DMS 273 (cell line): Measurements from ENCODE around the gene ZNG1A.
"Not testable (repeated sequence)": the region's sequence is repeated elsewhere in the genome, so short reads cannot be mapped to it uniquely, and the experiment has no call there.

Source experiments
- DNase-seq: peaks from one replicate; lab custom pipeline; 2025; ENCODE audit not compliant: unreplicated experiment; lab: John Stamatoyannopoulos, UW

ZNG1A gene

GRCh38 chr9:178970-179383, at the start of gene ZNG1A:
Gene ZNG1A (minus strand): TSS chr9:179056. CDS start chr9:178969, 87 bp downstream.
- DNase-seq: peak; percentile 78

DNA sequence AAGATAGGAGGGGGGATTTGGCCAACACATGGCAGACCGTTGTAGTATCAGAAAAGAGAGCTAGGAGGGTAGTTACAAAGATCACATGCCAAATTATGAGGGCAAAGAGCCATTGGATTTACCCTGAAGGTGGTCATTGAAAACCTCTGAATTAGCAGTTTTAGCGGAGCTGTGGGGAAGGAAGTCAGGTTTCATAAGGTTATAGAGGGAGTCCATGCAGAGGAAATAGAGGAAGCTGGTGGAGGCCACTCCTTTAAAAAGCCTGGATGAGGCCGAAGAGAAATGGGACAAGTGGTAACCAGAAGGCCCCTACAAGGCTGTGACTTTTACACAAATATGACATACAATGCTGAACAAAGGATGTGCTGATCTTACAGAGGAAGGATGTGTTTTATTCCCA, 49.0 kb upstream of the ZNG1A start:
- DNase-seq: no peak

- DNase-seq: peak; percentile 8
These were observed 46.0 kb upstream of the ZNG1A start for GRCh38 chr9:224582-225520.

DNA sequence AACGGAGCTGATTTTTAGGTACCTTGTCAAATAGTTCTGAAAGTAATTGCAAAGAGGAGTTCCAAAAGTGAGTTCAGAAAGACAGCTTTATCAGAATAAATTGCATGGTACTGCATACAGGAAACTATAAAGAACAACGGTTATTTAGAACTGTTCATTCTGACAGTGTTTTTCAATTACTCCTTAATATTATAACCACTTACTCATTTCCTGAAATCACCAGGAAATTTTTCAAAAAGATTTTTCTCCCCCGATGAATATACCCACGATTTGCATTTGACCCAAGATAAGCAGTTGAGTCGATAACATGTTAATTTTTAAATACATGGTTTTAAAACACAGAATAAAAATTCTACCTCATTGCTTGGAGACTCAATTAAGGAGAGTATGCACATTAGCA, 45.2 kb upstream of the ZNG1A start:
- no peak for DNase-seq

DNA sequence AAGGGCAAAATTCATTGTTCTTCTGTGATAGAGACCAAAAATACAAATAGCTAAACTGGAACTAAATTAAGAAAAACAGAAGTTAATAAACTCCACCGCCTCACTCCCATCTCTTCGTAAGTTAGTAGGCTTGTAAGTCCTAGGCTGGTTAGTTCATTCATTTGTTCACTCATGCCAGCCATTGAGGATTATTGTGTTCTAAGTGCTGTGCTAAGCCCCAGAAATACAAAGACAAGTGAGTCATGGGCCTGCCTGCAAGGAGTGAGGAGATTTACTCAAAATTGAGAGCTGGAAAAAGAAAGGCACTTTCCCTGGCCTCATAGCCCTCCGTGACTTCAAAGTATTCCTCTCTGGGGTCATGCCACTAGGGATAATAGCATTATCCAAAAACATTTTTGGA, 44.3 kb upstream of the ZNG1A start:
- no peak for DNase-seq

DNA sequence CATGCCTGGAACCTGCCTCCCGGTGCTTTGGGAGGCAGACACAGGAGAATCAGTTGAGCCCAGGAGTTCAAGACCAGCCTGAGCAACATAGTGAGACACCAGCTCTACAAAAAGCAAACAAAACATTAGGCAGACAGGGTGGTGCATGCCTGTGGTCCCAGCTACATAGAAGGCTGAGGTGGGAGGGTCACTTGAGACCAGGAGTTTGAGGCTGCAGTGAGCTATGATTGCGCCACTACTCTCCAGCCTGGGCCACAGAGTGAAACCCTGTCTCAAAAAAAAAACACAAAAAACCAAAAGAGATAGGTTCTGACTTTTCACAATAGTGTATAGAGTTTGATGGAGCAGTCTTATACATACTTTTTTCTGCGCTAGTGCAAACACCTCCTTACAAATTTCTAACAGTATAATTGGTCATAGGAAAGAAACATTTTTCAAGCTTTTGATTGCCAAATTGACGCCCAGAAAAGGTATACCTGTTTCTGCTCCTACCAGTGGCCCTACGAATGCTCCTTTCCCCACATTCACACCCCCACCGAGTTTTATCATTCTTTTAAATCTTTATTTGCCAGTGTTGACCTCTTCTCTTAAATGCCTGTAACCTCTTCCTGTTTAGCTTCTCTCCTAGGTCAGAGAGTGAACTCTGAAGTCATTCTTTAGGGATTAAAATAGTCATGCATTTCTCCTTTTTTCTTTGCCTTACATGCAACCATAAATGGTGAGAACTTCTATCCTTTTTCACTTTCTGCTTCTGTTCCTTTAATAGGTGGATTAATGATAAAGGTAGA, 43.3 kb upstream of the ZNG1A start:
- no peak for DNase-seq

DNA sequence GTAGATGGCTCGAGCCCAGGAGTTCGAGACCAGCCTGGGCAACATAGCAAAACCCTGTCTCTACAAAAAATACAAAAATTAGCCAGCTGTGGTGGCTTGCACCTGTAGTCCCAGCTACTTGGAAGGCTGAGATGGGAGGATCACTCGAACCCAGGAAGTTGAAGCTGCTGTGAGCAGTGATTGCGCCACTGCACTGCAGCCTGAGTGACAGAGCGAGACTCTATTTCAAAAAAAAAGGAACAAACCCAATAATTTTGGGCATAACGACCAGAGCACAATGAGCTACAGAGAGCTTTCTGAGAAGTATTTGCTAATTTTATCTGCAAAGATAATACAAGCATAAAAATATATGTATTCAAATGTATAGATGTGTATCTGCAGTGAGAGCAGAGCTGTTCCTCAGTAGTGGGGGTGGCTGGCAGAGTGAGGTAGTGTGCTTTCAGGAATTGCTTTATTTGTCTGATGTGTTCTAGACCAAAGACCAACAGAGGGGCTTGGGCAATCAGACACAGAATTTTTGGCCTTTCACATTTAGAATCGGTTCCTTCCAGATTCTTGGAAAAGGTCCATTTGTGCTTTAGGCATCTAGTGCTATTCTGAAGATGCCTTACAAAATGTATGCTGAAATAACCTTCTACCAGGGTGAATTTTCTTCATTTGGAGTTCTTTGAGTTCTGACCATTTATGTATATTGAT, 41.0 kb upstream of the ZNG1A start:
- DNase-seq: no peak

GRCh38 chr9:219036-219435, 40.2 kb upstream of the ZNG1A start:
- not testable (repeated sequence) for DNase-seq

- DNase-seq: no peak
These were observed 39.1 kb upstream of the ZNG1A start for GRCh38 chr9:217950-218349.

DNA sequence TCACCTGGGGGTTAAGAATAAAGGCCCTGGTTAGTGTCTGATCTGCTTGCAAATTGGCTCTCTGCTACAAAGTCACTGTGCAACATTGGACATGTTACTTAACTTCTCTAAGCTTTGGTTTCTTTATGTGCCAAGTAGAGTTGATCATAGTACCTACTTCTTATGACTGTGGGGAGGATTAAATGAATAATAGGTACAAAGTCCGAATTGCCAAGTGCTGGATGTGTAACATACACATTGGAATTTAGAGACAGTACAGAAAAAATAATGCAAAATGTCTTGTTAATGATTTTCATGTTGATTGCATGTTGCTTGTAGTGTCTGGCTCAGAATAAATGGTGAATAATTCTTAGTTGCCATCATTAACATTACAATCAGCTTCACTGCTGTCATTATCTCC, 38.0 kb upstream of the ZNG1A start:
- no peak for DNase-seq

- no peak for DNase-seq
These were observed 36.8 kb upstream of the ZNG1A start for GRCh38 chr9:215631-216155.

GRCh38 chr9:214648-215493, 36.0 kb upstream of the ZNG1A start, which contains the start of gene DOCK8:
Gene DOCK8 (plus strand): TSS chr9:214865. CDS start chr9:214977, 112 bp downstream.
- peak; percentile 63 for DNase-seq

GRCh38 chr9:214351-214647, 35.4 kb upstream of the ZNG1A start:
- DNase-seq: no peak

DNA sequence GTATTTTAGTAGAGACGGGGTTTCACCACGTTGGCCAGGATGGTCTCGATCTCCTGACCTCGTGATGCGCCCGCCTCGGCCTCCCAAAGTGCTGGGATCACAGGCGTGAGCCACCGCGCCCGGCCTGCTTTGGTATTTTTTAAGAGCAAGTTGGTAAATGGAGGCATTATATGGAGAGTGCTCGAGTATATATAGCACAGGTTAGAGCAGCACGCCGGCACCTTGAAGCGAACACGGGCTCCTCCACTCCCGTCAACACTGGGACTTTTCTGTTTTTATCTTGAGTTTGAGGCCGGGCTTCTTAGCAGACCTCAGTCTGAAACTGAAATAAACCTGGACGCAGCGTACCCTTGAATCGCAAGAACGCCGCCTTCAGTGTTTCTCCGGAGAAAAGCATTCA, 35.0 kb upstream of the ZNG1A start:
- DNase-seq: not testable (repeated sequence)

- DNase-seq: no peak
These were observed 33.4 kb upstream of the ZNG1A start for GRCh38 chr9:212297-212696.

DNA sequence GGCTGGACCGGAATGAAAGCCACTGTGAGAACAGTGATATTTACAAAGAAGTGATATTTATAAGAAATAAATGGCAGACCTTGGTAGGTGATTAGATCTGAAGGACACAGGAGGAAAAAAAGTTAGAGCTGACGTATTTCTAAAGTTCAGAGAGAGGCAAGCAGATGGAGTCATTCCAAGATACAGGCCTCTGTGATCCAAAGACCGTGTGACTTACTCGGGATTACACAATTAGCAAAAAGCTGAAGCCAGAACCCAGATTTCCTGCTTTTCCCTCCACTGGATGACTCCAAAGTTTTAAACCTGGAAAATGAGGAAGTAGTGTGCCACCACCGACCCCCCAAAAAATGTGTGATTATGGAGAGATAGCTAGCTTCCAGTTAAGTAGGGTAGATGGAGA, 32.7 kb upstream of the ZNG1A start:
- no peak for DNase-seq

DNA sequence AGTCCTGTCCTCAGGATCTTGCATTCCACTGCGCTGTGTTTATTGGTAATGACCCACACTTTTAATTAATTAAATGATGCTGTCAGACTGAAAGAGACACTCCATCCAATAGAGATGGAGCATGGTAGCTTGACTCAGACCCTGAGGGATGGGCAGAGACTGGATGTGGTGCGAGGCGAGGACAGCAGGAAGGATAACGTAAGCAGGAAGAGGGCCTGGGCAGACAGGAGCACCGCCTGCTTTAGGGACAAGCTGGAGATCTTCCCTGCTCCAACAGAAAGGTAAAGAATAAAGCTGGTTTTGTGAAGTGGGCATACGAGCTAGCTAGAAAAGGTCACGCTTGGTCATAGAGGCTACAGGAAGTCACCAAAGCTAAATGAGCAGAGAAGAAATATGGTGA, 32.2 kb upstream of the ZNG1A start:
- DNase-seq: no peak

GRCh38 chr9:209143-209758, 30.4 kb upstream of the ZNG1A start:
- DNase-seq: no peak

GRCh38 chr9:206481-206880, 27.6 kb upstream of the ZNG1A start:
- DNase-seq: no peak

DNA sequence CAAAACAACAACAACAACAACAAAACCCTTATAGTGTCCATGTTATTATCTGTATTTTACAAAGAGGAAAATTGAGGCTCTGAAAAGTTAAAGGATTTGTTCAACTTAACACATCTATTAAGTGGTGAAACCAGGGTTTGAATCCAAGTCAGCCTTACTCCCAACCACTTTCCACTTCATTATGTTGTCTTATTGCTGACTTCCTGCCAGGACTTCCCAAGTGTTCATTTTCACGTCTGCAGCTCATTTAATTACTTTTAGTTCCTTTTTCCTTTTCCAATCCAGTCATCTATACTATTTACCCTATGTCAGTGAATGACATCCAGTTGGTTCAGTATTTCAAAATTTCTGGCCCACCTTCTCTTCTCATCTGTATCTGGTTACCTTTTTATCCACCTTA, 20.7 kb upstream of the ZNG1A start:
- DNase-seq: not testable (repeated sequence)
